T-helper 2 cell treated with Interferon-gamma antibody and Interleukin-4, amounts not matched to agents 100 ng/mL and 5 ng/mL, for 36 hours (primary cell): Measurements from ENCODE around the gene DOK5. TPM values are rescaled to one million over a fixed set of nuclear protein-coding genes. Genes with fewer than 3 reads are reported as not detected.
"Not testable (repeated sequence)": the region's sequence is repeated elsewhere in the genome, so short reads cannot be mapped to it uniquely, and the experiment has no call there.

Experiments used
- intact Hi-C: fragments of 100-400 bp; cut with micrococcal nuclease; formaldehyde crosslinking; loops from one replicate; pipeline ENCODE4 v1.15.1; 2023
- total RNA-seq: library from RNA; stranded (reverse); gene quantifications from 2 replicates; pipeline ENCODE4 v1.2.3, GENCODE V29; 2022

Gene DOK5
- total RNA-seq: 0.14 and 0.27 TPM in 2 replicates

DNA sequence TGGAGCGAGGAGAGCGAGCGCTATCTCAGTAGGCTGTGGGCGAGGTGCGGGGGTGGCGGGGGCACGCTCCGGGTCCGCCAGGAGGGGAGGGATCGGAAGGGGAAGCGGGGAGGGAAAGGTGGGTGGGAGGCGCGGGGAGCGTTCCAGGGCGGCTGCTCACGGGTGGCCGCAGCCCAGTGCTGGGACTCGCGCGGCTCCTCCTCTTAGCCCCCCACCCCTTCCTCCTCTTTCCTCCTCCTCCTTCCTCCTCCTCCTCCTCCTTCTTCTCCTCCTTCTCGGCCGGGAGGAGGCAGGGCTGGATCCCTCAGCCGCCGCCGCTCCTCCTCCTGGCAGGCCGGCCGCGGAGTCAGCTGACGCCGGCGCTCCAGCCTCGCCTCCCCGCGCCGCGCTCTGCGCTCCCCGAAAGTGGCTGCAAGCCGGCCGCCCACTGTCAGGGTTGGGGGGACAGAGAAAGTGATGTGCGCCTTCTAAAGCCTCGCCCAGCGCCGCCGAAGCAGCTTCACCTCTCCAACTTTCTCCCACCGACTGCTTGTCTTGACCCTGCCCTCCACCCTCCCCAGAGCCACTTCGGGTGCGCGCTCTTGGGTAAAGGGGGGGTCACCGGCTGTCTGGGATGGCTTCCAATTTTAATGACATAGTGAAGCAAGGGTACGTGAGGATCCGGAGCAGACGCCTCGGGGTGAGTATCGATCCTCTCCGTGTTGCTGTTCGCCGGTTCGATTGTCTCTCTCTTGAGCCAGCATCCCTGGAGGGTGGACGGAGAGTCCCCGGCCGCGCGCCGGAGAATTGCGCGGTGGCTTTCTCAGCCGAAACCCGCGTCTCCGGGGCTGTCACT, at the start of gene DOK5:
TSS of gene DOK5 (plus strand) at position 260 of the 835 bp plus-strand sequence. CDS start at position 614, 354 bp downstream.
- intact Hi-C loops: no loop called here

DNA sequence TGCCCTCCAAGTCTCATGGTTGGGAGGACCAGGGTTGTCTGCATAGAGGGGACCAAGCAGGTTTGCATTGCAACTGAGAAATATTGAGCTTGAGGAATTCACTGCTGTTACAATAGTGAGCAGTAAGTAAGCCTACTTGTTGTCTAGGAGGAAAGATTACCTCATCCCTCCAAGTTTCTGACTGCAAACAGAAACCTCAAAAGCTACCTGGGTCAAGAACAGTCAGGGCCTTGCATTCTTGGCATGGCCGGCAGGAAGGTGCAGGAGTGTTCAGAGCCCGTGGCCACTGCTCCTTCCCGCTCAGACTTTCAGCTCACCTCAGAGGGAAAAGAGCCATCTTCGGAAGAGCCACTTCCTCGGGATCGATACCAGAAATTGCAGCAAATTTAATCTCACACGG, 46.0 kb upstream of the DOK5 start:
- intact Hi-C loops: no loop called here

DNA sequence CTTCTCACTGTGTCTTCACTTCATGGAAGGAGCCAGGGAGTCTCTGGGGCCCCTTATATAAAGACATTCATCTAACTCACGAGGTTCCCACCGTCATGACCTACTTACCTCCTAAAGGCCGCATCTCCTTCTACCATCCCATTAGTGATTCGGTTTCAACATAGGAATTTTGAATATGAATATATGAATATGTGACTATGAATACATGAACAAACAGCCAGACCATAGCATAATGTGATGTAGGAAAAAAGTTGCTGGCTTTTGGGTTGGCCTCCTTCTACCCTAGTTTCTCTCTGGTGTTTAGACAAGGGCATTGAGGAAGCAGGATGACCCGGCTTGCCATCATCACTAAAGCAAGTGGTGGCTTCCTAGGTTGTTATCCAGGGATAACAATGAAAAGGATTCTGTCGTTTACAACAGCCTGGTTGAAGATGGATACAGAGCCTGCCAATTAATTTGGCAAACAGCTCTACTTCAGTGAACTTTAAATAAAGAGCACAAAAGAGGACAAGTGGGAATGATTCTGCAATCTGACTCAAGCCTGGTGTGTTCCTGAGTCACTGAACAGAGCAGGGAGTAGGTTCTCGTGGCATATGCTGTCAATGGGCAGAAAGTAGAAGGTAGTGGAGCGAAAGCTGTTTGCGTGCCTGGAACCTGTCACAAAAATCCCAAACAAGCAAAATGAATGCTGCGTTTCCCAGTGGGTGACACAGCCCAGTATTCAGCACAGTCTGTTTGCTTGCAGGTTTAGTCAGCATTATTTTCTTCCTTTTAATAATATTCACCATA, 44.0 kb upstream of the DOK5 start:
- intact Hi-C loops: no loop called here

GRCh38 chr20:54432966-54433365, 42.4 kb upstream of the DOK5 start:
- intact Hi-C loops: no loop called here

- intact Hi-C loops: no loop called here
Observed at GRCh38 chr20:54433636-54434035, 41.8 kb upstream of the DOK5 start.

GRCh38 chr20:54434196-54434595, 41.2 kb upstream of the DOK5 start:
- intact Hi-C loops: no loop called here

GRCh38 chr20:54435015-54435414, 40.4 kb upstream of the DOK5 start:
- intact Hi-C loops: no loop called here

DNA sequence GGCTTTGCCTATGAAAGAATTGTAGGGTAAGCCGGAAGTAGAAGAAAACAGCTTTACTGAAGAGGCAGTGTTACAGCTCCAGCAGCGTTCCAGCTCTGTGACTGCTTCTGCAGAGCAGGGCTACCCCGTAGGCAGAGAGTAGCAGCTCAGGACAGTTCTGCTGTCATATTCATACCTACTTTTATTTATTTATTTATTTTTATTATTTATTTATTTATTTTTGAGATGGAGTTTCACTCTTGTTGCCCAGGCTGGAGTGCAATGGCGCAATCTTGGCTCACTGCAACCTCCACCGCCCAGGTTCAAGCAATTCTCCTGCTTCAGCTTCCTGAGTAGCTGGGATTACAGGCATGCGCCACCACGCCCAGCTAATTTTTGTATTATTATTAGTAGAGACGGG, 39.0 kb upstream of the DOK5 start:
- intact Hi-C loops: not testable (repeated sequence)

GRCh38 chr20:54438166-54438565, 37.2 kb upstream of the DOK5 start:
- intact Hi-C loops: no loop called here

DNA sequence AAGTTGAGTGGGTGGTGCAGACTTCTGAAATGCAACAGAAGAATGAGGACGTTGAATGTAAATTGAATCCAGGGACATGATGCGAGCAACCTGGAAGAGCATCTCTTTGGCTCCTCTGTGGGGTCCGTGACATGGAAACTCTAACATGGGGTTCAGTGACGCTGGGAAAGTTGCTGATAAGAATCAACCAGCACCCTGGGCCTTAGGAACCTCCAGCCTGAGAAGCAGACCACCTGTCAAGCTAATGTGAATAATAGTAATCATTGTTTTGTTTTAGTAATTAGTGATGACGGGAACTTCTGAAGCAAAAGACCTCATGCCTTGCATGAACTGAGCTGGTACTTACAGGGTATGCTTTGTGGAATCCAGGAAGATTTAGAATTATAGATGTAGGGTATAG, 25.2 kb upstream of the DOK5 start:
- intact Hi-C loops: no loop called here

DNA sequence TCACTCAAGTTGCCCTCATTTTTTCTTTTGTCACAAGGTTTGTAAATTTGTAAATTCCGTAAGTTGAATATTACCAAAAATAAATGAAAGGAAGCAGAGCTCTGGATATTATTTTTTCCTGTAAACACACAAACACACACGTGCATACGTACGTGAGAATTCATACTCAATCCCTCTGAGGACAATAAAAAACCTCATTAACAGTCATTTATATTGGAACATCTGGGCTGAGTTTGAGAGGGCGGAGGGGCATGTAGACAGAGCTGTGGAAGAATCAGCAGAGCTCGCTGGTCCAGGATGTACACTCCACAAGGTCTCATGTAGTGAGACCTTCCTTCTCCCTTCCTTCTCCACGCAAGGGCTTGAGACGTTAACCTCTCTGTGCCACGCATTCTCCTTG, 24.2 kb upstream of the DOK5 start:
- intact Hi-C loops: no loop called here

GRCh38 chr20:54452277-54452676, 23.1 kb upstream of the DOK5 start:
- intact Hi-C loops: no loop called here

- intact Hi-C loops: no loop called here
Observed at GRCh38 chr20:54454982-54455381, 20.4 kb upstream of the DOK5 start.

DNA sequence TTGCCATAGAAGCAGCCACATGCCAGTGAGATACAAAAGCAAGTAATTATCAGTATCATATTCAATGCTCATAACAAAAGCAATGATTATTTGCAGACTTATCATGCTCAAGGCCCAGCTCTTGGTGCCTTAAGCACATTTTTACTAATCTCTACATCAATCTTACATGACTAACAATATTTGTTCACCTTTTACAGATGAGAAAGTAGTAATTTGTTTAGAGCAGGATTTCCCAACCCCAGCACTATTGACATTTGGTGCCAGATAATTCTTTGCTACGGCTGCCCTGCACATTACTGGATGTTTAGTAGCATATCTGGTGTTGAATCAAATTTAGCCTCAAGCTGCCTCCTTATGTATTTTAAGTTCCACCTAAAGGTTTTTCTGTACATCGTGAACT, 19.0 kb upstream of the DOK5 start:
- intact Hi-C loops: no loop called here

DNA sequence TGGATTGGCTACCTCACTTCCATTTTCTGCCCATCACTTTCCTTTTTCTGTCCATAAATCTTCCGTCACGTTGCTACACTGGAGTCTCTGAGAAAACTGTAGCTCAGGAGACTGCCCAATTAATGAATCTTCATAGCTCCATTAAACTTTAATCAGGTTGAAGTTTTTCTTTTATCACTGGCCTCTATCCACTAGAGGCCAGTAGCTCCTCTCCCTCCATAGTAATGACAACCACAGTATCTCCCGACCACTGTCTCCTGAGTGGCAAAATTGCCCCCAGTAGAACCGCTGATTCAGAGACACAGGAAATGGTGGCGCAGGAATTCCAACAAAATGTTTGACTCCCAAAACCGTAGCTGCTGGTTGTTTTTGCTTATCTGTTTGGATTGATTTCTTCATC, 18.4 kb upstream of the DOK5 start:
- intact Hi-C loops: no loop called here

GRCh38 chr20:54458219-54458618, 17.2 kb upstream of the DOK5 start:
- intact Hi-C loops: no loop called here

GRCh38 chr20:54459279-54459678, 16.1 kb upstream of the DOK5 start:
- intact Hi-C loops: no loop called here

DNA sequence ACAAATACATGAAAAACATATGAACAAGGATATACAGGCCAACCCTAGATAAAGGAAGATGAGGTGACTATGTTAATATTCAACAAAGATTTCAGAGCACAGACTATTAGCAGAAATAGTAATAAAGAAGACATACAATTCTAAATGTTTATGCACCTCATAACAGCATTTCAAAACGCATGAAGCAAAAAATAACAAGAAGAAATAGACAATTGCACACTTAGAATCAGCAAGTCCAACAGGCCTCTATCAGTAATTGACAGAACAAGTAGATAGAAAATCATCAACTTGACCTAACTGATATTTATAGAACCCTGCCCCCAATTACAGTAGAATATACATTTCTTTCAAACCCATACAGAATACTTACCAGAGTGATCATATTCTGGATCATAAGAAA, 11.4 kb upstream of the DOK5 start:
- intact Hi-C loops: no loop called here

DNA sequence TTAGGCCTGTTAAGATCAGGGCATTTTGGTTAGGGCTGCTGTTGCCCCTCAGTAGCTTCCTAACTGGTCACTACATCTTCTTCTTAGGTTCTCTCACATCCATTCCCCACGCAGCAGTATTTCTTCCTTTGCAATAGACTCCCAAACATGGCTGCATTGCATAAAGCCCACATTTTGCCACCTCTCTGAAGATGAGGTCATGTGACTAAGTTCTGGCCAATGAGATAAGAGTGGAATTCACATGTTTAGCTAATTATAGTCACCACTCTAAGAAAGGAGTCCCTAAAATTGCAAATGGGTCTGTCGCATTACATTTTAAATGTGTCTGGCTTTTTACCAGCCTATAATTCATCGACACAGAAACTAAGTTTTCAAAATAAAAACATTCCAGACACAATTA, 9.3 kb upstream of the DOK5 start:
- intact Hi-C loops: no loop called here

DNA sequence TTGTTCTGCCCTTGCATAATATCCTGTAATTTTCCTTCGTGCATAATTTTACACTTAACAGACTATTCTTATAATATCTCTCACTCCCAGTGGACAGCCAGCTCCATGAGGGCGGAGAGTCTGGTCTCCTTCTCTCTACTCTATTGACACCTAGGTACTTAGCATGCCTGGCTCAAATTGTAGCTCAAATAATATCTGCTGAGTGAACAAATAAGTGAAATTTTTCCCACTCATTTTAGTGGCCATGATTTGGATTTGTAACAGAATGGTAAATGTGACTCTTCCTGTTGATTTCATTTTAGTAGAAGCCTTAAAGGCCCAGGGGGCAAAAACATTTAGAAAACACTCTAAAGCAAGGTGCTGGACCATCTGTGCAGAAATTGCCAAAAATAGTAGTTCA, 7.8 kb upstream of the DOK5 start:
- intact Hi-C loops: no loop called here

- intact Hi-C loops: no loop called here
Observed at GRCh38 chr20:54468082-54468481, 7.3 kb upstream of the DOK5 start.

GRCh38 chr20:54469293-54469692, 6.1 kb upstream of the DOK5 start:
- intact Hi-C loops: no loop called here

DNA sequence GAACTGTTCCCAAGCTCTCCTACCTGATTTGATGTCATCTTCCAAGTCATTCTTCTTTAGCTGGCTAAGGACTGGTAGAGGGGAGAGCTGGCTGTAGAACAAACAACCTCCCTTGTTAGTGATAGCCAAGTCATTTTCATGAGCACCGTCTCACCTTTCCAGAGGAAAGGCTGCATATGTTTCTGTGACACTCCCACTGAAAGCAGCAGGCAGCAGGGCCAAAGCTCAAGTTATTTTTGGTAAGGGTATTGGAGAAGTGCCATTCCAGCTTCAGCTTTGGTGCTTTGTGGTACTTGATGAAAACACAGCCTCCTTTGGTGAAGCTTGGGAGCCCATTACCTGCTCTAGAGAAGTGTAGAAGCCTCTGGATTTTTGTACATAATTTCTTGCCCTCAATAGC, 5.4 kb upstream of the DOK5 start:
- intact Hi-C loops: no loop called here
